IPS-15b (cell line): Measurements from ENCODE around the gene ARID1B.
A peak's percentile ranks its signal among the peaks of the same experiment; 100 is the strongest.

Source experiments
- H3K27me3 ChIP-seq: one replicate; pipeline ENCODE4 v1.6.1; 2013; ENCODE audit warnings: low read length; ENCODE audit not compliant: control insufficient read depth, insufficient read depth
- H3K36me3 ChIP-seq: one replicate; pipeline ENCODE4 v1.6.1; 2013; ENCODE audit warnings: low read length; ENCODE audit not compliant: control insufficient read depth, insufficient read depth
- H3K4me1 ChIP-seq: one replicate; pipeline ENCODE4 v1.6.1; 2013; ENCODE audit warnings: mild to moderate bottlenecking, low read length; ENCODE audit not compliant: control insufficient read depth, insufficient read depth
- H3K4me3 ChIP-seq: one replicate; pipeline ENCODE4 v1.5.1; 2013; ENCODE audit warnings: low read depth, low read length
- H3K9ac ChIP-seq: one replicate; pipeline ENCODE4 v1.6.1; 2013; ENCODE audit warnings: low read depth, mild to moderate bottlenecking, low read length
- H3K9me3 ChIP-seq: one replicate; pipeline ENCODE4 v1.6.1; 2013; ENCODE audit warnings: mild to moderate bottlenecking, low read length; ENCODE audit not compliant: control insufficient read depth, insufficient read depth

The ARID1B gene

GRCh38 chr6:156786652-156787051 is 9.5 kb downstream of the ARID1B start:
- H3K36me3 ChIP-seq, result no peaks in the 10 kb centered on the region
- H3K9me3 ChIP-seq, result no peaks in the 10 kb centered on the region
- H3K9ac ChIP-seq, result no peak overlapping the region
- no peak overlapping the region for H3K4me3 ChIP-seq
- no peaks in the 10 kb centered on the region for H3K27me3 ChIP-seq
- H3K4me1 ChIP-seq, result peaks cover 54% of the 10 kb centered on the region

GRCh38 chr6:156787569-156788492 is 10.7 kb downstream of the ARID1B start:
- H3K4me3 ChIP-seq, result no peak overlapping the region
- peaks cover 57% of the 10 kb centered on the region for H3K4me1 ChIP-seq
- no peaks in the 10 kb centered on the region for H3K27me3 ChIP-seq
- H3K36me3 ChIP-seq, result no peaks in the 10 kb centered on the region
- H3K9me3 ChIP-seq, result no peaks in the 10 kb centered on the region
- H3K9ac ChIP-seq, result peak overlapping the region; percentile 28

DNA sequence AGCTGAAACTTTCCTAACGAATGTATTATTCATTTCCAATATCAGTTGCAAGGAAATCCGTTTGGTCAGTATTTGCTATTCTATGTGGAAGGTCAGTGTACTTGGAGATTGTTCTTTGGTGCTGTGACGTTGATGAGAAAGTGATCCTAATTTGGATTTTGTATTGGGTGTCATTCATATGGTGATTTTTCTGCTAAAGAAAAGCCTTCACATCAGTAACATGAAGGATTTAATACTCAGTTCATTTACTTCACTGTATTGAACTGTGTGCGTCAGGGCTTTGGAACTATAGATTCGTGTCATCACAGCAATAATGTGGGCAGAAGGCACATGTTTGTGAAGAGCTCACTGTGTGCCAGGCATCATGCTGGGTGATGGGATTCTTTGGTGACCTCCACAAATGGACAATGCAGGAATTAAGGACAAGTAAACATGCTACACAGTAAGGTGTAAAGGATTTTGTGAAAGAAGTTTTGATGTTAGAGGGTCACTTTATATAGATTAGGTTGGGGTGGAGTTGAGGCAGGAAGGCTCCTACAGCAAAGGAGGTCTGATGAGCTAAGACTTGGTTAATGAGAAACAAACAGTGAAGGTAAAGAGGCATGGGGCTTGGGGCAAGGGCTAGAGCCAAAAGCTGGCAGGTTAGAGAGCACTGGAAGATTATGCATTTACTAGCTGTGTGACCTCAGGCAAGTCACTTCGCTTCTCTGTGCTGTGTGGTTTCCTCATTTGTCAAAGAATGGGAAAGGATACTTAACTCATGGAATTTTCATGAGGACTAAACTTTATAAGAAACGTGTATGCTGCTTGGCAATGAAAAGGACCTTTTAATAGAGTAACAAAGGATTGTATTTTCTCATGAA is 12.1 kb downstream of the ARID1B start:
- H3K4me1 ChIP-seq, result peaks cover 45% of the 10 kb centered on the region
- no peaks in the 10 kb centered on the region for H3K9me3 ChIP-seq
- no peak overlapping the region for H3K9ac ChIP-seq
- no peaks in the 10 kb centered on the region for H3K27me3 ChIP-seq
- H3K36me3 ChIP-seq, result no peaks in the 10 kb centered on the region
- no peak overlapping the region for H3K4me3 ChIP-seq

- Histone ChIP-seq H3K9me3 (no peaks in the 10 kb centered on the region), H3K4me3 (peak overlapping the region; percentile 14), H3K27me3 (no peaks in the 10 kb centered on the region), H3K9ac (no peak overlapping the region), H3K4me1 (peaks cover 51% of the 10 kb centered on the region), H3K36me3 (no peaks in the 10 kb centered on the region)
Measured at GRCh38 chr6:156790711-156791319, 13.6 kb downstream of the ARID1B start.

GRCh38 chr6:156791320-156791850 is 14.2 kb downstream of the ARID1B start:
- Histone ChIP-seq H3K27me3 (no peaks in the 10 kb centered on the region), H3K4me3 (peak overlapping the region; percentile 14), H3K4me1 (peaks cover 51% of the 10 kb centered on the region), H3K36me3 (no peaks in the 10 kb centered on the region), H3K9ac (no peak overlapping the region), H3K9me3 (no peaks in the 10 kb centered on the region)

- Histone ChIP-seq H3K9ac (no peak overlapping the region), H3K36me3 (no peaks in the 10 kb centered on the region), H3K9me3 (no peaks in the 10 kb centered on the region), H3K4me3 (no peak overlapping the region), H3K4me1 (peaks cover 42% of the 10 kb centered on the region), H3K27me3 (no peaks in the 10 kb centered on the region)
Measured at GRCh38 chr6:156793200-156793599, 16.0 kb downstream of the ARID1B start.

DNA sequence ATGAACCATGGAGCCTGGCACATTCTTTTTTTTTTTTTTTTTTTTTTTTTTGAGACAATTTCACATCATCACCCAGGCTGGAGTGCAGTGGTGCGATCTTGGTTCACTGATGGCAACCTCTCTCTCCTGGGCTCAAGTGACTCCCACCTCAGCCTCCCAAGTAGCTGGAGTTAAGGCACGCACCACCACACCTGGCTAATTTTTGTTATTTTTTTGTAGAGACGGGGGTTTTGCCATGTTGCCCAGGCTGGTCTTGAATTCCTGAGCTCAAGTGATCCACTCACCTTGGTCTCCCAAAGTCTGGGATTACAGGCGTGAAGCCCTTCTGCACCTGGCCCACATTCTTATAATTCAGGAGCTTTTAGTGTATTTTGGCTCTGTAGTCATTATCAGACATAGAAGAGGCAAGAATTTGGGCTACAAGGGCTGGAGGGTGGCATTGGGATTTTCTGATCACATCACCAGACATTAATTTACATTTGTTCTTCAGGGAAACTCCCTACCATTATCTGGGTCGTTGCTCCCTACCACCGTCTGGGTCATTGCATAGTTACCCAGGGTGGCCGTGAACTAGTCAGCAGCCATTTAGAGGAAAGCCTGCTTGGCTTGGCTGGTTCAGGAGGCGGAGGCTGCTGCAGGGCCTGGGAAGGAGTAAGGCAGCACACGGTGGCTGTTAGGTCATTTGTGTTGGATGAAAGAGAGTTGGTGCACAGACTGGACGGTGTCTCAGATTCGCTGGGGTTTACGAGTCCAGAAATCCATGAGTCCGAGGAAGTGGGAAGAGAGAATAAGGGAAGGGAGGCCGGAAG is 17.6 kb downstream of the ARID1B start:
- Histone ChIP-seq H3K9ac (no peak overlapping the region), H3K4me3 (no peak overlapping the region), H3K4me1 (peaks cover 29% of the 10 kb centered on the region), H3K36me3 (no peaks in the 10 kb centered on the region), H3K9me3 (no peaks in the 10 kb centered on the region), H3K27me3 (no peaks in the 10 kb centered on the region)

GRCh38 chr6:156795825-156796224 is 18.6 kb downstream of the ARID1B start:
- H3K36me3 ChIP-seq, result no peaks in the 10 kb centered on the region
- H3K4me3 ChIP-seq, result no peak overlapping the region
- H3K4me1 ChIP-seq, result peaks cover 23% of the 10 kb centered on the region
- no peaks in the 10 kb centered on the region for H3K9me3 ChIP-seq
- H3K27me3 ChIP-seq, result no peaks in the 10 kb centered on the region
- H3K9ac ChIP-seq, result no peak overlapping the region

- H3K4me1 ChIP-seq, result peaks cover 15% of the 10 kb centered on the region
- H3K36me3 ChIP-seq, result no peaks in the 10 kb centered on the region
- no peaks in the 10 kb centered on the region for H3K27me3 ChIP-seq
- H3K4me3 ChIP-seq, result no peak overlapping the region
- H3K9me3 ChIP-seq, result no peaks in the 10 kb centered on the region
- no peak overlapping the region for H3K9ac ChIP-seq
Measured at GRCh38 chr6:156796627-156797026, 19.4 kb downstream of the ARID1B start.

GRCh38 chr6:156797901-156798735 is 20.9 kb downstream of the ARID1B start:
- Histone ChIP-seq H3K4me1 (peaks cover 14% of the 10 kb centered on the region), H3K27me3 (no peaks in the 10 kb centered on the region), H3K36me3 (no peaks in the 10 kb centered on the region), H3K4me3 (no peak overlapping the region), H3K9ac (no peak overlapping the region), H3K9me3 (no peaks in the 10 kb centered on the region)
